Heart left ventricle (tissue), 16 donors: ENCODE data around the gene PKP1. TPM values are rescaled to one million over a fixed set of nuclear protein-coding genes. Genes with fewer than 3 reads are reported as not detected.
"Not testable (repeated sequence)": the region's sequence is repeated elsewhere in the genome, so short reads cannot be mapped to it uniquely, and the experiment has no call there.

Experiments
- ATAC-seq, 4 donors: fragments of 200-7000 bp; cut with Tn5 transposase; one replicate each; pipeline ENCODE4 v1.9.1; 2020 to 2022; ENCODE audit warnings: moderate library complexity in 4 of 4, mild to moderate bottlenecking in 3 of 4, moderate number of reproducible peaks in 1 of 4
- DNase-seq, 5 donors: peaks; one replicate each; pipeline ENCODE4 v3.0.0-alpha.2; 2020
- H3K27ac ChIP-seq, 12 donors: fragments of 200-600 bp; sonication (generic) in 4 of 12; one replicate each; pipeline versions ENCODE4 v1.5.0 to v1.8.0; 2016 to 2022; ENCODE audit warnings: mild to moderate bottlenecking in 2 of 12
- H3K27me3 ChIP-seq, 9 donors: fragments of 200-600 bp; sonication (generic) in 2 of 9; one replicate each; pipeline versions ENCODE4 v1.5.1 to v1.8.0; 2016 to 2022; ENCODE audit warnings: mild to moderate bottlenecking in 3 of 9
- H3K36me3 ChIP-seq, 9 donors: fragments of 200-600 bp; sonication (generic) in 2 of 9; one replicate each; pipeline versions ENCODE4 v1.5.0 to v1.8.0; 2018 to 2022; ENCODE audit warnings: mild to moderate bottlenecking in 2 of 9
- H3K4me1 ChIP-seq, 12 donors: fragments of 200-600 bp; sonication (generic) in 4 of 12; one replicate each; pipeline versions ENCODE4 v1.5.0 to v1.8.0; 2016 to 2022; ENCODE audit warnings: mild to moderate bottlenecking in 3 of 12
- H3K4me3 ChIP-seq, 12 donors: fragments of 200-600 bp; sonication (generic) in 4 of 12; one replicate each; pipeline versions ENCODE4 v1.5.0 to v1.8.0; 2017 to 2022; ENCODE audit warnings: mild to moderate bottlenecking in 9 of 12, moderate library complexity in 4 of 12
- H3K9me3 ChIP-seq, 12 donors: fragments of 200-600 bp; sonication (generic) in 4 of 12; one replicate each; pipeline versions ENCODE4 v1.5.0 to v1.8.0; 2016 to 2022; ENCODE audit warnings: mild to moderate bottlenecking in 1 of 12
- CTCF ChIP-seq, 12 donors: fragments of 200-600 bp; sonication (generic) in 4 of 12; IDR thresholded peaks; one replicate each; pipeline versions ENCODE4 v1.5.0 to v1.8.0; 2018 to 2022; ENCODE audit warnings: antibody characterized with exemption in 12 of 12, mild to moderate bottlenecking in 5 of 12
- POLR2A ChIP-seq, 2 donors: fragments of 450-650 bp; IDR thresholded peaks; one replicate each; pipeline ENCODE4 v1.6.1; 2017; ENCODE audit warnings: antibody characterized with exemption in 2 of 2, mild to moderate bottlenecking in 2 of 2, moderate library complexity in 2 of 2
- WGBS, 4 donors: extraction: QIAGEN DNeasy Blood & Tissue Kit in 2 of 4; methylation state at CpG; one replicate each; pipeline versions ENCODE4 v1.1.5 to v1.1.7; 2013 to 2018; 5-methylcytosine and 5-hydroxymethylcytosine counted together
- intact Hi-C, 10 donors: fragments of 100-400 bp; cut with DNase I; formaldehyde crosslinking; loops; one replicate each; pipeline versions ENCODE4 v1.11.1 to v1.14.2; 2022
- long read RNA-seq, 3 donors: library from polyadenylated mRNA; unstranded; transcript quantifications; one replicate each; pipeline ENCODE4 v2.0.0, GENCODE V29; 2020 to 2021
- polyA plus RNA-seq, 2 donors: library from polyadenylated mRNA; stranded (reverse); fragments of 200-250 nt; gene quantifications; one replicate each; pipeline ENCODE4 v1.2.3, GENCODE V29; 2013
- total RNA-seq, 9 donors: library from RNA; depleted of rRNA in 2 of 9; stranded (reverse); fragments of >200 nt in 2 of 9; fragmentation: NEBNext Ultra II Directional in 3 of 9; extraction: Animal tissue kit (Norgen Biotek cat#: 25700) in 3 of 9; gene quantifications; one replicate each; pipeline versions ENCODE4 v1.1.0 to v1.2.4, GENCODE V29; 2016 to 2023
- donor health status: ischemic (EF 13 %, LVEDD 7.1; RV severe dilation, severe dysfunction).
- donor health status: healthy with polysubstance abuse.
- donor health status: DM: no; HTN: yes; CAD: no.
- donor health status: DM: no; HTN: no; CAD: no.
- donor health status: ischemic (EF 25% LVEDD 6.9; RV normal size, moderate dysfunction).
- donor health status: ischemic (EF 25% LVEDD 5.7; RV mildly dilated, moderate dysfunction).
- donor health status: healthy.
- donor health status: DM: yes; HTN: yes; CAD: no.
- donor health status: ischemic (EF 35%, LVEDD 5.7; RV mildly dilated, moderate dysfunction).
- donor health status: nonischemic (EF 11% LVEDD 7.7; RV severe dilation, severe dysfunction).
- donor health status: DM: yes; HTN: yes; CAD: no.
- donor health status: PGD.
- donor health status: ischemic (EF 29% LVEDD 5.4; RV normal size, mild dysfunction).
- donor health status: nonischemic (EF 23%, LVEDD 6.1; RV moderate dilation, normal function).

Gene PKP1, protein sequence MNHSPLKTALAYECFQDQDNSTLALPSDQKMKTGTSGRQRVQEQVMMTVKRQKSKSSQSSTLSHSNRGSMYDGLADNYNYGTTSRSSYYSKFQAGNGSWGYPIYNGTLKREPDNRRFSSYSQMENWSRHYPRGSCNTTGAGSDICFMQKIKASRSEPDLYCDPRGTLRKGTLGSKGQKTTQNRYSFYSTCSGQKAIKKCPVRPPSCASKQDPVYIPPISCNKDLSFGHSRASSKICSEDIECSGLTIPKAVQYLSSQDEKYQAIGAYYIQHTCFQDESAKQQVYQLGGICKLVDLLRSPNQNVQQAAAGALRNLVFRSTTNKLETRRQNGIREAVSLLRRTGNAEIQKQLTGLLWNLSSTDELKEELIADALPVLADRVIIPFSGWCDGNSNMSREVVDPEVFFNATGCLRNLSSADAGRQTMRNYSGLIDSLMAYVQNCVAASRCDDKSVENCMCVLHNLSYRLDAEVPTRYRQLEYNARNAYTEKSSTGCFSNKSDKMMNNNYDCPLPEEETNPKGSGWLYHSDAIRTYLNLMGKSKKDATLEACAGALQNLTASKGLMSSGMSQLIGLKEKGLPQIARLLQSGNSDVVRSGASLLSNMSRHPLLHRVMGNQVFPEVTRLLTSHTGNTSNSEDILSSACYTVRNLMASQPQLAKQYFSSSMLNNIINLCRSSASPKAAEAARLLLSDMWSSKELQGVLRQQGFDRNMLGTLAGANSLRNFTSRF
- total RNA-seq (1 to 10 TPM in 1 of 9 donors, under 1 TPM in 6, not detected in 2; 0.09 to 1.6 (median 0.27) TPM), polyA plus RNA-seq (under 1 TPM in 1 of 2 donors, not detected in 1; 0.62 TPM)
- long read RNA-seq, donor 1, result 0 reads
- long read RNA-seq, donor 2, result 0 reads
- long read RNA-seq, donor 3, result 0 reads

DNA sequence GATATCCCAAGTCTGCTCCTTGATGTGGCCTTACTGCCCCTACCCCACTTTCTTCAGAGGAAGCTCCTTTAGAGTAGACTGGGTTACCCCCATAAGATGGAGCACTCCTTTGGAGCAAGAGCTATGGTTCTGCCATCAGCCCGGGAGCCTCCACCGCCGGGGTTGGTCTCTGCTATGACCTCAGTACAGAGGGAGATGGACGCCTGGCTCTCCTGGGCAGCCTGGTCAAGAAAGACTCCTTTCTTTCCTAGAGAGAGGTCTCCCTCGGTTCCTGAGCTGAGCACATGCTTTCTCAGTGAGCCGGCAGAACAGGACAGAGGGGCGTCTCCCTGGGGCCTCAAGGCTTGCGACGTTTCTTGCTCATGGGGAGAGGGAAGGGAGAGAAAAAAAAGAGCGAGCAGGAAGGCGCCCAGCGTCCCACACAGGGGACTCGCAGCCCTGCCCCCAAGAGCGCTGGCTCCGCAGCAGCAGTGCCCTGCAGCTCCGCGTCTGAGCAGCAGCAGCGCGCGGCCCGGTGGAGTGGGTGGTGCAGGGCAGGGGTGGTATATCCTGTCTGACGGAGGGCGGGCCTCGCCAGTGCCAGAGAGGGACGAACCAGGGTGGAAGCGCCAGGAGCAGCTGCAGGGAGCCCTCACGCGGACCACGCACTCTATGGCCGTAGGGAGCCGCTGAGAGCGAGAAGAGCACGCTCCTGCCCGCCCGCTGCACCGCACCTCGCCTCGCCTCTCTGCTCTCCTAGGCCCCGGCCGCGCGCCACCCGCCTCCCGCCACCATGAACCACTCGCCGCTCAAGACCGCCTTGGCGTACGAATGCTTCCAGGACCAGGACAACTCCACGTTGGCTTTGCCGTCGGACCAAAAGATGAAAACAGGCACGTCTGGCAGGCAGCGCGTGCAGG is at the start of gene PKP1:
TSS of gene PKP1 (plus strand) at position 576 of the 899 bp plus-strand sequence. CDS start at position 773, 197 bp downstream.
- WGBS, 4 donors, result 3 to 6% (median 4%) methylated on average over 49 to 55 of the region's 55 CpGs
- H3K4me3 ChIP-seq, result peak within 1 kb of the TSS in 8 of 12 donors; percentile 3 to 34 (median 23)
- intact Hi-C loops, result no loop called here
- ATAC-seq (peak; percentile 35 to 64 (median 56)), DNase-seq (peak in 1 of 5 donors; percentile 71)
- H3K36me3 ChIP-seq, result no peaks in the 10 kb centered on the region
- TF ChIP-seq POLR2A (IDR thresholded peaks at IDR 0.05) (peak in 1 of 2 donors; percentile 12), CTCF (IDR thresholded peaks at IDR 0.05) (no peak)
- H3K27ac ChIP-seq, result no peak within 1 kb of the TSS
- H3K27me3 ChIP-seq, result peaks cover 13 to 50% (median 30%) of the 10 kb centered on the region in 9 donors
- no peaks in the 10 kb centered on the region for H3K9me3 ChIP-seq
- H3K4me1 ChIP-seq, result peaks cover 0 to 14% (median 6%) of the 10 kb centered on the region in 12 donors

DNA sequence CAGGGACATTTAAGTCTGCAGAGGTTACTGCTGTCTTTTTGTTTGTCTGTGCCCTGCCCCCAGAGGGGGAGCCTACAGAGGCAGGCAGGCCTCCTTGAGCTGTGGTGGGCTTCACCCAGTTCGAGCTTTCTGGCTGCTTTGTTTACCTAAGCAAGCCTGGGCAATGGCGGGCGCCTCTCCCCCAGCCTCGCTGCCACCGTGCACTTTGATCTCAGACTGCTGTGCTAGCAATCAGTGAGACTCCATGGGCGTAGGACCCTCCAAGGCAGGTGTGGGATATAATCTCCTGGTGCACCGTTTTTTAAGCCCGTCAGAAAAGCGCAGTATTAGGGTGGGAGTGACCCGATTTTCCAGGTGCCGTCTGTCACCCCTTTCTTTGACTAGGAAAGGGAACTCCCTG is 43.7 kb upstream of the PKP1 start:
- H3K9me3 ChIP-seq, ATAC-seq, H3K27ac ChIP-seq, intact Hi-C loops, H3K4me1 ChIP-seq, H3K36me3 ChIP-seq, H3K4me3 ChIP-seq: not testable (repeated sequence)
- H3K27me3 ChIP-seq, result peaks cover 0 to 33% (median 19%) of the 10 kb centered on the region in 9 donors
- 71 to 84% (median 73%) methylated on average over 10 to 11 of the region's 11 CpGs for WGBS, 4 donors
- peak in 1 of 5 donors; percentile 55 for DNase-seq

DNA sequence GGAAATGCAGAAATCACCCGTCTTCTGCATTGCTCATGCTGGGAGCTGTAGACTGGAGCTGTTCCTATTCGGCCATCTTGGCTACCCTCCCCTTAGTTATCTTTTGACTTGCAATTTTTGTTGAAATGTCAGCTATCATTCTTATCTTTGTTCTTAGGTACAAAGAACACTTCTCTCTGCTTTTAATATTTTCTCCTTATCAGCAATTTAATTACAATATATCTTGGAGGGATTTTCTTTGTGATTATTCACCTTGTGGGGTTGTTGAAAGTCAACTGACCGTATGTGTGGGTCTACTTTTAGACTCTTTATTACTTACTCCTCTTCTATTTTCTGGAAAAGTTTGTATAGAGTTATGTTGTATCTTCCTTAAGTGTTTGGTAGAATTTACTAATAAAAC is 43.1 kb upstream of the PKP1 start:
- Histone ChIP-seq H3K27ac (no peak overlapping the region), H3K9me3 (no peaks in the 10 kb centered on the region), H3K36me3 (no peaks in the 10 kb centered on the region), H3K27me3 (peaks cover 0 to 38% (median 19%) of the 10 kb centered on the region in 9 donors), H3K4me1 (no peaks in the 10 kb centered on the region), H3K4me3 (no peak overlapping the region)
- ATAC-seq (no peak), DNase-seq (no peak)
- intact Hi-C loops, result no loop called here
- TF ChIP-seq CTCF (IDR thresholded peaks at IDR 0.05), result no peak
- no peak for TF ChIP-seq POLR2A (IDR thresholded peaks at IDR 0.05)
- 92 to 96% (median 94%) methylated on average over 3 of the region's 3 CpGs for WGBS, 4 donors

DNA sequence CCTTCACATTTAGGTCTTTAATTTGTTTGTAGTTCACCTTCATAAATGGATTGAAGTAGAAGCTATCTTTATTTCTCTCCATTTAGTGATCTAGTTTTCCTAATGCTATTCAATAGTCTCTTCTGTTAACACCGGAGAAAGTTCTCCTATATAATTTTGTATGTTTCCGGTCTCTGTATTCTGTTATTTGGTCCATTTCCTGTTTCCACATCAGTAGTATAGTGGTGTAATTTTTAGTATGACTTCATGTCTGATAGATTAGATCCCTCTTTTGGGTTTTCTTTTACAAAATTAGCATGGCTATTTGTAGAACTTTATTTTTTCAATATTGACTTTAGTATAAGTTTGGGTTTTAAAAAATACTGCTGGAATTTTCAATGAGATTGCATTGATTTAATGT is 41.6 kb upstream of the PKP1 start:
- Histone ChIP-seq H3K27me3 (peaks cover 0 to 38% (median 19%) of the 10 kb centered on the region in 9 donors), H3K4me3 (no peak overlapping the region), H3K27ac (no peak overlapping the region), H3K9me3 (no peaks in the 10 kb centered on the region), H3K4me1 (no peaks in the 10 kb centered on the region), H3K36me3 (no peaks in the 10 kb centered on the region)
- intact Hi-C loops, result no loop called here
- TF ChIP-seq CTCF (IDR thresholded peaks at IDR 0.05) (no peak), POLR2A (IDR thresholded peaks at IDR 0.05) (no peak)
- 60 to 68% (median 61%) methylated on average over 2 of the region's 2 CpGs for WGBS, 4 donors
- ATAC-seq, result no peak
- DNase-seq, result no peak
